ENCODE measurements around the gene HOXD13.

HOXD13 gene

GRCh38 chr2:176117823-176118371 lies 25.4 kb downstream of the HOXD13 start:
- TF ChIP-seq FOXP2 (optimal IDR thresholded peaks at IDR 0.05; ENCODE audit: borderline replicate concordance, extremely low read depth, extremely low read length, insufficient read depth) = no peak
- TF ChIP-seq TAF1 (IDR thresholded peaks at IDR 0.05; ENCODE audit: borderline replicate concordance, insufficient read depth, low read length) = no peak
- TF ChIP-seq REST (IDR thresholded peaks at IDR 0.05; ENCODE audit: insufficient read depth in 1 of 2, low read depth in 2 of 2, low read length in 2 of 2) = no peak
- TF ChIP-seq SIN3A (IDR thresholded peaks at IDR 0.05; ENCODE audit: borderline replicate concordance, insufficient read depth, low read length) = no peak
- TF ChIP-seq POLR2AphosphoS5 (IDR thresholded peaks at IDR 0.05; ENCODE audit: low read depth, low read length) = no peak

GRCh38 chr2:176118601-176119339 lies 26.2 kb downstream of the HOXD13 start:
- TF ChIP-seq SIN3A (IDR thresholded peaks at IDR 0.05; ENCODE audit: borderline replicate concordance, insufficient read depth, low read length) (no peak), REST (IDR thresholded peaks at IDR 0.05; ENCODE audit: insufficient read depth in 1 of 2, low read depth in 2 of 2, low read length in 2 of 2) (no peak), POLR2AphosphoS5 (IDR thresholded peaks at IDR 0.05; ENCODE audit: low read depth, low read length) (no peak), FOXP2 (optimal IDR thresholded peaks at IDR 0.05; ENCODE audit: borderline replicate concordance, extremely low read depth, extremely low read length, insufficient read depth) (no peak)

- TF ChIP-seq SIN3A (IDR thresholded peaks at IDR 0.05; ENCODE audit: borderline replicate concordance, insufficient read depth, low read length) (no peak), POLR2AphosphoS5 (IDR thresholded peaks at IDR 0.05; ENCODE audit: low read depth, low read length) (no peak), TAF1 (IDR thresholded peaks at IDR 0.05; ENCODE audit: borderline replicate concordance, insufficient read depth, low read length) (no peak), REST (IDR thresholded peaks at IDR 0.05; ENCODE audit: insufficient read depth in 1 of 2, low read depth in 2 of 2, low read length in 2 of 2) (no peak), FOXP2 (optimal IDR thresholded peaks at IDR 0.05; ENCODE audit: borderline replicate concordance, extremely low read depth, extremely low read length, insufficient read depth) (no peak)
Observed at GRCh38 chr2:176120364-176121189, 28.1 kb downstream of the HOXD13 start.

- TF ChIP-seq TAF1 (IDR thresholded peaks at IDR 0.05; ENCODE audit: borderline replicate concordance, insufficient read depth, low read length) (no peak), POLR2AphosphoS5 (IDR thresholded peaks at IDR 0.05; ENCODE audit: low read depth, low read length) (no peak), FOXP2 (optimal IDR thresholded peaks at IDR 0.05; ENCODE audit: borderline replicate concordance, extremely low read depth, extremely low read length, insufficient read depth) (no peak), SIN3A (IDR thresholded peaks at IDR 0.05; ENCODE audit: borderline replicate concordance, insufficient read depth, low read length) (no peak)
Observed at GRCh38 chr2:176121190-176122051, 28.9 kb downstream of the HOXD13 start.

Data from PFSK-1 (cell line).